Sigmoid colon (tissue), 7 donors: ENCODE measurements around the gene DRGX. TPM values are rescaled to one million over a fixed set of nuclear protein-coding genes. Genes with fewer than 3 reads are reported as not detected.

Source experiments
- DNase-seq: peaks from one replicate; pipeline ENCODE4 v3.0.0-alpha.2; 2019
- H3K27ac ChIP-seq, 4 donors: fragments of 200-600 bp; sonication (generic); one replicate each; pipeline ENCODE4 v1.5.1; 2016 to 2019; ENCODE audit warnings: mild to moderate bottlenecking in 1 of 4
- H3K27me3 ChIP-seq, 3 donors: fragments of 200-600 bp; sonication (generic); one replicate each; pipeline ENCODE4 v1.5.1; 2019; ENCODE audit warnings: mild to moderate bottlenecking in 1 of 3
- H3K36me3 ChIP-seq, 4 donors: fragments of 200-600 bp; sonication (generic); one replicate each; pipeline ENCODE4 v1.5.1; 2016 to 2019
- H3K4me1 ChIP-seq, 4 donors: fragments of 200-600 bp; sonication (generic); one replicate each; pipeline ENCODE4 v1.5.1; 2017 to 2019
- H3K4me3 ChIP-seq, 4 donors: fragments of 200-600 bp; sonication (generic); one replicate each; pipeline ENCODE4 v1.5.1; 2017 to 2019; ENCODE audit warnings: mild to moderate bottlenecking in 2 of 4, moderate library complexity in 1 of 4
- H3K9me3 ChIP-seq, 4 donors: fragments of 200-600 bp in 3 of 4; sonication (generic) in 3 of 4; one replicate each; pipeline versions ENCODE4 v1.5.1 to v1.6.1; 2013 to 2019
- EP300 ChIP-seq, 4 donors: sonication (generic); formaldehyde crosslinking; IDR thresholded peaks; one replicate each; pipeline ENCODE4 v1.6.1; 2017; ENCODE audit warnings: antibody characterized with exemption in 4 of 4
- POLR2A ChIP-seq, 2 donors: fragments of 450-650 bp; IDR thresholded peaks; one replicate each; pipeline ENCODE4 v1.6.1; 2016; ENCODE audit warnings: antibody characterized with exemption in 2 of 2, mild to moderate bottlenecking in 2 of 2, moderate library complexity in 2 of 2
- POLR2AphosphoS5 ChIP-seq, 4 donors: sonication (generic); formaldehyde crosslinking; IDR thresholded peaks; one replicate each; pipeline ENCODE4 v1.6.1; 2017; ENCODE audit warnings: antibody characterized with exemption in 4 of 4
- WGBS, 2 donors: extraction: QIAGEN DNeasy Blood & Tissue Kit; methylation state at CpG; one replicate each; pipeline ENCODE4 v1.1.7; 2013; 5-methylcytosine and 5-hydroxymethylcytosine counted together
- intact Hi-C: fragments of 100-400 bp; cut with DNase I; formaldehyde crosslinking; loops from one replicate; pipeline ENCODE4 v1.15.1; 2023
- polyA plus RNA-seq, 3 donors: library from polyadenylated mRNA; stranded (reverse); fragments of 200-250 nt; gene quantifications; one replicate each; pipeline ENCODE4 v1.2.3, GENCODE V29; 2013
- total RNA-seq, 4 donors: library from RNA; depleted of rRNA; stranded (reverse); fragments of >200 nt; gene quantifications; one replicate each; pipeline ENCODE4 v1.1.0, GENCODE V29; 2016
- TF ChIP-seq, protein P1 (sequence below), 4 experiments: fragments of 450-650 bp in 3 of 4; fragments of 200-600 bp in 1 of 4; IDR thresholded peaks; one replicate each; pipeline ENCODE4 v1.5.1; 2016 to 2019; ENCODE audit warnings: antibody characterized with exemption in 4 of 4, mild to moderate bottlenecking in 3 of 4, moderate library complexity in 2 of 4
- donor health status: healthy with polysubstance abuse.
- donor health status: Bipolar disorder and iron deficiency.
- donor health status: healthy.

DRGX gene
- total and polyA plus RNA-seq, 7 donors, result 0.23 to 0.42 TPM; not detected in 5

DNA sequence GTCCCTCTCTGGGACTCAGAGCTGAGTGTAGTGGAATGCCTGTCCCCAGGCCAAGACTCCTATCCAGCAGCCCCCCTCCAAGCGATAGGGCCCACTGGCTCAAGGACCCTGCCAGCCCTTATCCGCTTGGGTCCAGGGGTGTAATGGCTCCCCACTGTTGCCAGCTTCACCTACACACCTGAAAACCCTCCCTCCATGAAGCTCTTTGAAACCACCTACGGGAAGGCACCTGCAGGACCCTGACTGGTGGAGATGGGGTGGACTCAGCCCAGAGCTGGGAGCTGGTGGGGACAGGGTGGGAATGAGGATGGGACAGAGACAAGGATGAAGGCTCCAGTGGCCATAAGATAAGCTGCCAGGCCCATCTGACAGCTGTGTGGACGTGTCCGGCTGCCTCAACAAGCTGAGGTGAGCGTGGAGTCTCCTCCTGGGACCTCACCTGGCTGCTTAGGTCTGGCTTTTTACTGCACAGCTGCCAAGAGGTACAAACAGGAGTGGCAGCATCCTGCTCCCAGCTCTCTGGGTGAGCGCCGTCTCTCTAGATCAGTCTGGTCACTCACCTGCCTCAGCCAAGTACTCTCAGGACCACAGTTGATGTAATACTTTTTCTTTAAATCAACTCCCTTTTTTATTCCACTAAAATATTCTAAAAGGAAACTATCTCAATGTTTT lies 41.9 kb downstream of the DRGX start:
- TF ChIP-seq POLR2AphosphoS5 (IDR thresholded peaks at IDR 0.05), result no peak
- TF ChIP-seq, protein P1, sequence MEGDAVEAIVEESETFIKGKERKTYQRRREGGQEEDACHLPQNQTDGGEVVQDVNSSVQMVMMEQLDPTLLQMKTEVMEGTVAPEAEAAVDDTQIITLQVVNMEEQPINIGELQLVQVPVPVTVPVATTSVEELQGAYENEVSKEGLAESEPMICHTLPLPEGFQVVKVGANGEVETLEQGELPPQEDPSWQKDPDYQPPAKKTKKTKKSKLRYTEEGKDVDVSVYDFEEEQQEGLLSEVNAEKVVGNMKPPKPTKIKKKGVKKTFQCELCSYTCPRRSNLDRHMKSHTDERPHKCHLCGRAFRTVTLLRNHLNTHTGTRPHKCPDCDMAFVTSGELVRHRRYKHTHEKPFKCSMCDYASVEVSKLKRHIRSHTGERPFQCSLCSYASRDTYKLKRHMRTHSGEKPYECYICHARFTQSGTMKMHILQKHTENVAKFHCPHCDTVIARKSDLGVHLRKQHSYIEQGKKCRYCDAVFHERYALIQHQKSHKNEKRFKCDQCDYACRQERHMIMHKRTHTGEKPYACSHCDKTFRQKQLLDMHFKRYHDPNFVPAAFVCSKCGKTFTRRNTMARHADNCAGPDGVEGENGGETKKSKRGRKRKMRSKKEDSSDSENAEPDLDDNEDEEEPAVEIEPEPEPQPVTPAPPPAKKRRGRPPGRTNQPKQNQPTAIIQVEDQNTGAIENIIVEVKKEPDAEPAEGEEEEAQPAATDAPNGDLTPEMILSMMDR (IDR thresholded peaks at IDR 0.05), result no peak
- no peak for TF ChIP-seq EP300 (IDR thresholded peaks at IDR 0.05)
- TF ChIP-seq POLR2A (IDR thresholded peaks at IDR 0.05), result no peak
- 79 to 91% methylated on average over 8 of the region's 8 CpGs for WGBS, 2 donors
- intact Hi-C loops, result no loop called here
- Histone ChIP-seq H3K36me3 (no peaks in the 10 kb centered on the region), H3K4me3 (no peak overlapping the region), H3K9me3 (peaks cover 0 to 15% (median 0%) of the 10 kb centered on the region in 4 donors), H3K4me1 (no peaks in the 10 kb centered on the region), H3K27ac (no peak overlapping the region), H3K27me3 (no peaks in the 10 kb centered on the region)
- DNase-seq, result no peak

DNA sequence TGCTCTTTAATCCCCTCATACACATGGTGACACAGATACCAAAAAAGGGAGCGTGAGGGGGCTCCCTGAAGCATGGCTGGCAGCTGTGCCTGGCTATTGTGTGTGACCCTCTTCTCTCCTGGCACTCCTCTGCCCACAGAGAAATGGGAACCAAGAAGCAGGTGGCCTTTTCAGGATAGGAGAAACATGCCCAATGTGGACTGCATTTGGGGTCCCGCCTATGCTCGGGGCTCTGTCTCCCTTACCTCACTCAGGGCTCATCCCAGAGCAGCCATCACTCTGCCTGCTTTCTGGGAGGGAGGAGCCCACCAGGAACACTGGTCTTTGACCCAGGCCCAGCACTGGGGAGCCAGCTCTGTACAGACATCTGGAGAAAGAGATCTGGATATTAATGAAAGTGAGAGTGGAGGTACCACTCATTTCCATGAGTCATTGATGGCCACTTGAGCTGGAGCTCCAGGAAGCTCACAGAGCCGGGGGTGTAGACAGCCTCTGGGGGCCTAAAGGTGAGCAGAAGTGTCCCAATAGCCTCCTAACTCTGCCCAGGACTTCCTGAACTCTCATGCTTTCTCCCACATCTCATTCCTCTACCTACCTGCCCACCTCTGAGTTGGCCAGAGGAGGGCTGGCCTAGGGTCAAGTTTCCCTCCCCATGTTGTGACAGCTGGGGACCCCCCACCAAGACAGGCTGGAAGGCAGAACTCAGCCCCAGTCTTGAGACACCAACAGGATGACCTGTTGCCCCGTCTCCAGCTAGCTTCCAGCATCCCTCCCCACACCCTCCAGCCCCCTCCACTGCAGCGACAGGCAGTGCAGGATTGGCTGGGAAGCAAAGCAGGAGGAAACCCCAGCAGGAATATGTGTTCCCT lies 42.6 kb downstream of the DRGX start:
- DNase-seq, result no peak
- Histone ChIP-seq H3K27ac (no peak overlapping the region), H3K9me3 (peaks cover 0 to 17% (median 0%) of the 10 kb centered on the region in 4 donors), H3K4me3 (no peak overlapping the region), H3K27me3 (no peaks in the 10 kb centered on the region), H3K4me1 (no peaks in the 10 kb centered on the region), H3K36me3 (no peaks in the 10 kb centered on the region)
- WGBS, 2 donors, result 67 to 79% methylated on average over 6 of the region's 6 CpGs
- TF ChIP-seq EP300 (IDR thresholded peaks at IDR 0.05) (no peak), POLR2AphosphoS5 (IDR thresholded peaks at IDR 0.05) (no peak), POLR2A (IDR thresholded peaks at IDR 0.05) (no peak)
- TF ChIP-seq, protein P1 (IDR thresholded peaks at IDR 0.05), result no peak
- intact Hi-C loops, result no loop called here

DNA sequence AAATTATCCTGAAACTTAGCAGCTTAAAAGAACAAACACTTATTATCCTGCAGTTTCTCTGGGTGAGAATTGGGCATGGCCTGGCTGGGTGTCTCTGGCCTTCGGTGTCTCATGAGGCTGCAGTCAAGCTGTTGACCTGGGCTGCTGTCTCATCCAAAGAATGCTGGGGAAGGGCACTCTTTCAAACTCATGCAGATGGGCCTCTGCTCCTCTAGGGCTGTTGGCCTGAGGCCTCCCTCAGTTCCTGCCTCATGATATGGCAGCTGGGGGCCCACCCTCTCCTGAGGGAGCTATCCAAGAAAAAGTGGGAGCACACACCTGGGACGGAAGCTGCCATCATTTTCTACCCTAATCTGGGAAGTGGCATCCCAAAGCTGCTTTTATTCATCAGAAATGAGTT lies 43.6 kb downstream of the DRGX start:
- H3K4me1 ChIP-seq, result no peaks in the 10 kb centered on the region
- TF ChIP-seq EP300 (IDR thresholded peaks at IDR 0.05) (no peak), POLR2AphosphoS5 (IDR thresholded peaks at IDR 0.05) (no peak), POLR2A (IDR thresholded peaks at IDR 0.05) (no peak)
- TF ChIP-seq, protein P1 (IDR thresholded peaks at IDR 0.05), result no peak
- WGBS, 2 donors, result 72 to 82% methylated on average over 2 of the region's 2 CpGs
- H3K27me3 ChIP-seq, result no peaks in the 10 kb centered on the region
- intact Hi-C loops, result no loop called here
- peaks cover 0 to 12% (median 0%) of the 10 kb centered on the region in 4 donors for H3K9me3 ChIP-seq
- DNase-seq, result no peak
- H3K4me3 ChIP-seq, result no peak overlapping the region
- H3K36me3 ChIP-seq, result no peaks in the 10 kb centered on the region
- H3K27ac ChIP-seq, result no peak overlapping the region

DNA sequence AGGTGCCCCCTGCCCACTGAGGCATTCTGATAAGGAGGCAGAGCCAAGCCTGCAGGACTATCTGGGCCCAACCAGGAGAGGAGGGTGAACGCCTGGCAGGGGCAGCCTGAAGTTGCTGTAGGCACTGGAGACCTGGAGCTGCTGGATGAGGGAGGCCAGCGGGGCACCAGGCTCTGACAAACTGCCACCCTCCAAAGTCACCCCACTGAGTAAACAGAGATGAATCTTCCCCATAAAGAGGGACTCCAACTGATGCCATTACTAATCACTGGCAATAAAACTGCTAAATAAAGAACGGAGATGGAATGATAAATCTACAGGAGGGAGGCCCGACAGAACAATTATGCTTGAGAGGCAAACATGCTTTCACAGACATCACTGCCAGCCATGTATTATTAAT lies 44.2 kb downstream of the DRGX start:
- Histone ChIP-seq H3K27ac (no peak overlapping the region), H3K4me3 (no peak overlapping the region), H3K36me3 (no peaks in the 10 kb centered on the region), H3K4me1 (no peaks in the 10 kb centered on the region), H3K27me3 (no peaks in the 10 kb centered on the region), H3K9me3 (peaks cover 0 to 12% (median 0%) of the 10 kb centered on the region in 4 donors)
- WGBS, 2 donors, result 49 to 72% methylated on average over 4 of the region's 4 CpGs
- DNase-seq, result no peak
- TF ChIP-seq POLR2A (IDR thresholded peaks at IDR 0.05) (no peak), EP300 (IDR thresholded peaks at IDR 0.05) (no peak), POLR2AphosphoS5 (IDR thresholded peaks at IDR 0.05) (no peak)
- TF ChIP-seq, protein P1 (IDR thresholded peaks at IDR 0.05), result no peak
- intact Hi-C loops, result no loop called here
